CD4-positive, alpha-beta memory T cell (primary cell): ENCODE data around the gene FGD3. TPM values are rescaled to one million over a fixed set of nuclear protein-coding genes. Genes with fewer than 3 reads are reported as not detected.

Experiments used
- CTCF ChIA-PET: fragments of 350-600 bp; sonication (Branson Sonifier 250); formaldehyde crosslinking; loops from one replicate; lab custom pipeline; 2021; ENCODE audit warnings: inconsistent platforms; ENCODE audit not compliant: partially characterized antibody; lab: Charles Lee
- POLR2A ChIA-PET: fragments of 350-600 bp; sonication (Branson Sonifier 250); formaldehyde crosslinking; loops from one replicate; lab custom pipeline; 2021; ENCODE audit not compliant: partially characterized antibody; lab: Charles Lee
- DNase-seq, 5 donors: peaks; one replicate each; pipeline versions ENCODE4 v3.0.0 to v3.0.0-alpha.2; 2020 to 2022; ENCODE audit warnings: mixed read lengths in 1 of 5
- H3K27ac ChIP-seq: one replicate; pipeline ENCODE4 v1.7.0; 2013; ENCODE audit warnings: low read depth, low read length
- H3K27me3 ChIP-seq: 2 replicates; pipeline ENCODE4 v1.7.0; 2013; ENCODE audit warnings: mild to moderate bottlenecking, low read length, moderate library complexity; ENCODE audit not compliant: insufficient read depth
- H3K36me3 ChIP-seq: 2 replicates; pipeline ENCODE4 v1.7.0; 2013; ENCODE audit warnings: mild to moderate bottlenecking, low read length, moderate library complexity; ENCODE audit not compliant: insufficient read depth
- H3K4me1 ChIP-seq: 2 replicates; pipeline ENCODE4 v1.7.0; 2013; ENCODE audit warnings: mild to moderate bottlenecking, low read length, moderate library complexity; ENCODE audit not compliant: insufficient read depth
- H3K4me3 ChIP-seq, 2 donors: one replicate each; pipeline ENCODE4 v1.7.0; 2013; ENCODE audit warnings: low read length in 2 of 2, mild to moderate bottlenecking in 1 of 2
- H3K9me3 ChIP-seq, 2 donors: one replicate each; pipeline ENCODE4 v1.7.0; 2013; ENCODE audit warnings: low read length in 2 of 2, control low read depth in 1 of 2; ENCODE audit not compliant: control insufficient read depth in 1 of 2
- H3K27ac Mint-ChIP-seq, 7 donors: one replicate each; pipeline ENCODE4 v1.8.0; 2020 to 2021; ENCODE audit warnings: mixed read lengths in 7 of 7, mild to moderate bottlenecking in 6 of 7, inconsistent platforms in 3 of 7, moderate library complexity in 3 of 7
- H3K27me3 Mint-ChIP-seq, 2 donors: one replicate each; pipeline ENCODE4 v1.8.0; 2020 to 2021; ENCODE audit warnings: mixed read lengths in 2 of 2
- H3K36me3 Mint-ChIP-seq, 2 donors: one replicate each; pipeline ENCODE4 v1.8.0; 2020 to 2021; ENCODE audit warnings: mixed read lengths in 2 of 2, inconsistent platforms in 1 of 2, mild to moderate bottlenecking in 1 of 2
- H3K4me1 Mint-ChIP-seq, 4 donors: one replicate each; pipeline ENCODE4 v1.8.0; 2020 to 2021; ENCODE audit warnings: mixed read lengths in 4 of 4, mild to moderate bottlenecking in 1 of 4
- H3K4me3 Mint-ChIP-seq, 8 donors: one replicate each; pipeline ENCODE4 v1.8.0; 2020 to 2021; ENCODE audit warnings: mixed read lengths in 8 of 8, mild to moderate bottlenecking in 7 of 8, moderate library complexity in 6 of 8, inconsistent platforms in 3 of 8
- H3K9me3 Mint-ChIP-seq, 8 donors: one replicate each; pipeline ENCODE4 v1.8.0; 2020 to 2021; ENCODE audit warnings: mixed read lengths in 8 of 8, mild to moderate bottlenecking in 5 of 8, inconsistent platforms in 3 of 8, moderate library complexity in 1 of 8
- intact Hi-C: fragments of 100-400 bp; cut with micrococcal nuclease; formaldehyde crosslinking; loops from one replicate; pipeline ENCODE4 v1.15.1; 2023
- polyA plus RNA-seq, 2 donors: library from polyadenylated mRNA; unstranded; fragments of 300-500 nt; fragmentation: Illumina TruSeq; gene quantifications; one replicate each; pipeline ENCODE4 v1.2.3, GENCODE V29; 2021
- total RNA-seq, 2 experiments: library from RNA; stranded (reverse); gene quantifications; one replicate each; pipeline ENCODE4 v1.2.3, GENCODE V29; 2021

The FGD3 gene
- total and polyA plus RNA-seq, 4 experiments from 2014 or later: 52.7 to 272 (median 201) TPM

GRCh38 chr9:93035821-93036351 is 88.6 kb downstream of the FGD3 start:
- Histone ChIP-seq H3K4me3 (no peak overlapping the region), H3K9me3 (no peaks in the 10 kb centered on the region), H3K36me3 (peaks cover 53% of the 10 kb centered on the region), H3K27me3 (no peaks in the 10 kb centered on the region), H3K27ac (no peak overlapping the region), H3K4me1 (peaks cover 65% of the 10 kb centered on the region)
- Mint-ChIP-seq H3K36me3 (peaks cover 25 to 45% of the 10 kb centered on the region in 2 donors), H3K4me3 (no peak overlapping the region), H3K27me3 (no peaks in the 10 kb centered on the region), H3K4me1 (peaks cover 18 to 77% (median 48%) of the 10 kb centered on the region in 4 donors), H3K9me3 (peaks cover 0 to 4% (median 0%) of the 10 kb centered on the region in 8 donors), H3K27ac (peak overlapping the region in 5 of 7 donors; percentile 13 to 81 (median 31))
- ChIA-PET POLR2A (interaction anchor here (0.7 to 23.8 kb wide), 4 partner anchors 16 to 62 kb away, joined by 3 to 654 read pairs (median 162); partner anchors contain the start of gene SUSD3), CTCF (interaction anchor here (1.2 to 1.3 kb wide), 2 partner anchors 10 to 73 kb away, joined by 3 to 4 read pairs; no protein-coding TSS in a partner anchor)
- peak in 1 of 5 donors; percentile 2 for DNase-seq
- intact Hi-C loops: loop anchor here (1.0 kb wide), 1 partner anchor 28 kb away; no protein-coding TSS in a partner anchor

- ChIA-PET POLR2A (interaction anchor here (1.2 to 23.8 kb wide), 8 partner anchors 18 to 73 kb away, joined by 3 to 654 read pairs (median 8); partner anchors contain the start of genes CARD19 and SUSD3), CTCF (interaction anchor here (1.0 to 1.8 kb wide), 5 partner anchors 23 to 72 kb away, joined by 3 to 6 read pairs (median 4); no protein-coding TSS in a partner anchor)
- H3K4me3 ChIP-seq: no peak overlapping the region
- H3K4me1 Mint-ChIP-seq: peaks cover 21 to 77% (median 46%) of the 10 kb centered on the region in 4 donors
- peak overlapping the region in 5 of 7 donors; percentile 49 to 86 (median 70) for H3K27ac Mint-ChIP-seq
- H3K36me3 Mint-ChIP-seq: peaks cover 14 to 34% of the 10 kb centered on the region in 2 donors
- intact Hi-C loops: loop anchor here (1.0 kb wide), 1 partner anchor 27 kb away; no protein-coding TSS in a partner anchor
- peaks cover 42% of the 10 kb centered on the region for H3K36me3 ChIP-seq
- H3K27me3 Mint-ChIP-seq: no peaks in the 10 kb centered on the region
- no peak overlapping the region for H3K4me3 Mint-ChIP-seq
- H3K4me1 ChIP-seq: peaks cover 62% of the 10 kb centered on the region
- H3K9me3 Mint-ChIP-seq: peaks cover 0 to 4% (median 0%) of the 10 kb centered on the region in 8 donors
- H3K9me3 ChIP-seq: no peaks in the 10 kb centered on the region
- no peak for DNase-seq
- H3K27me3 ChIP-seq: no peaks in the 10 kb centered on the region
- no peak overlapping the region for H3K27ac ChIP-seq
Observed at GRCh38 chr9:93036887-93037475, 89.7 kb downstream of the FGD3 start.

- H3K4me3 ChIP-seq: no peak overlapping the region
- H3K27me3 Mint-ChIP-seq: no peaks in the 10 kb centered on the region
- peak in 1 of 5 donors; percentile 24 for DNase-seq
- H3K9me3 Mint-ChIP-seq: peaks cover 0 to 4% (median 0%) of the 10 kb centered on the region in 8 donors
- intact Hi-C loops: no loop called here
- peaks cover 9 to 29% of the 10 kb centered on the region in 2 donors for H3K36me3 Mint-ChIP-seq
- no peaks in the 10 kb centered on the region for H3K9me3 ChIP-seq
- POLR2A ChIA-PET: interaction anchor here (1.2 to 23.8 kb wide), 8 partner anchors 18 to 74 kb away, joined by 3 to 654 read pairs (median 8); partner anchors contain the start of genes CARD19 and SUSD3
- H3K27ac ChIP-seq: no peak overlapping the region
- peaks cover 58% of the 10 kb centered on the region for H3K4me1 ChIP-seq
- H3K27ac Mint-ChIP-seq: peak overlapping the region in 5 of 7 donors; percentile 12 to 86 (median 78)
- H3K27me3 ChIP-seq: no peaks in the 10 kb centered on the region
- peaks cover 20 to 74% (median 45%) of the 10 kb centered on the region in 4 donors for H3K4me1 Mint-ChIP-seq
- no peak overlapping the region for H3K4me3 Mint-ChIP-seq
- peaks cover 36% of the 10 kb centered on the region for H3K36me3 ChIP-seq
- CTCF ChIA-PET: interaction anchor here (1.0 to 1.8 kb wide), 5 partner anchors 22 to 72 kb away, joined by 3 to 6 read pairs (median 4); no protein-coding TSS in a partner anchor
Observed at GRCh38 chr9:93037476-93037971, 90.2 kb downstream of the FGD3 start.

DNA sequence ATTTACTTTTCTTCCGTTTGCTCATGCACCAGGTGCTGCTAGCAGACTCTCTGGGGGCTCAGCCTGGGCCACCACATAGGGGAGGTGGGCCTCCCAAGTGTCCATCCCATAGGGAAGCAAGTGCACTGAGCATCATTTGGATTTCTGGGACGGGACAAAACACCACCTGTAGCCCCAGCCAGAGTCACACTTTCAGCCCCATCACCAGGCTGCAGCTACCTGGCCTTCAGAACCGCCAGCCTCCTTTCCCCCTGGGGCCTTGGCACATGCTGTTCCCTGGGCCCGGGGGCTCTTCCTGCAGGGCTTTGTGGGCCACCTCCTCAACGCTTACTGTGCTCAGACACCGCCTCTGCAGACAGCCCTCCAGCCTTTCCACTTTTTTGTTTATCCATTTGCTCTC is 91.6 kb downstream of the FGD3 start:
- peak in 1 of 5 donors; percentile 9 for DNase-seq
- Mint-ChIP-seq H3K4me1 (peaks cover 29 to 79% (median 50%) of the 10 kb centered on the region in 4 donors), H3K27ac (peak overlapping the region; percentile 53 to 91 (median 78)), H3K4me3 (peak overlapping the region in 1 of 8 donors; percentile 22), H3K27me3 (no peaks in the 10 kb centered on the region), H3K9me3 (peaks cover 0 to 4% (median 0%) of the 10 kb centered on the region in 8 donors), H3K36me3 (peaks cover under 1 to 18% of the 10 kb centered on the region in 2 donors)
- CTCF ChIA-PET: interaction anchor here (1.3 kb wide), 1 partner anchor 11 kb away, joined by 5 read pairs; no protein-coding TSS in a partner anchor
- POLR2A ChIA-PET: interaction anchor here (2.2 to 23.8 kb wide), 6 partner anchors 18 to 57 kb away, joined by 7 to 654 read pairs (median 19); partner anchors contain the start of genes CARD19 and SUSD3
- no peak overlapping the region for H3K27ac ChIP-seq
- H3K27me3 ChIP-seq: no peaks in the 10 kb centered on the region
- H3K36me3 ChIP-seq: peaks cover 24% of the 10 kb centered on the region
- H3K9me3 ChIP-seq: no peaks in the 10 kb centered on the region
- H3K4me1 ChIP-seq: peaks cover 58% of the 10 kb centered on the region
- intact Hi-C loops: no loop called here
- no peak overlapping the region for H3K4me3 ChIP-seq

GRCh38 chr9:93039456-93039855 is 92.1 kb downstream of the FGD3 start:
- no peaks in the 10 kb centered on the region for H3K27me3 ChIP-seq
- H3K9me3 ChIP-seq: no peaks in the 10 kb centered on the region
- Mint-ChIP-seq H3K4me1 (peaks cover 27 to 77% (median 47%) of the 10 kb centered on the region in 4 donors), H3K4me3 (peak overlapping the region in 1 of 8 donors; percentile 22), H3K36me3 (peaks cover 0 to 13% of the 10 kb centered on the region in 2 donors), H3K9me3 (peaks cover 0 to 4% (median 0%) of the 10 kb centered on the region in 8 donors), H3K27me3 (no peaks in the 10 kb centered on the region), H3K27ac (peak overlapping the region in 6 of 7 donors; percentile 37 to 91 (median 77))
- DNase-seq: peak in 1 of 5 donors; percentile 31
- intact Hi-C loops: no loop called here
- H3K4me1 ChIP-seq: peaks cover 58% of the 10 kb centered on the region
- POLR2A ChIA-PET: interaction anchor here (0.8 to 23.8 kb wide), 6 partner anchors 7 to 56 kb away, joined by 3 to 654 read pairs (median 19); partner anchors contain the start of genes CARD19 and SUSD3
- peaks cover 19% of the 10 kb centered on the region for H3K36me3 ChIP-seq
- no peak overlapping the region for H3K4me3 ChIP-seq
- CTCF ChIA-PET: interaction anchor here (1.3 kb wide), 1 partner anchor 11 kb away, joined by 5 read pairs; no protein-coding TSS in a partner anchor
- no peak overlapping the region for H3K27ac ChIP-seq

DNA sequence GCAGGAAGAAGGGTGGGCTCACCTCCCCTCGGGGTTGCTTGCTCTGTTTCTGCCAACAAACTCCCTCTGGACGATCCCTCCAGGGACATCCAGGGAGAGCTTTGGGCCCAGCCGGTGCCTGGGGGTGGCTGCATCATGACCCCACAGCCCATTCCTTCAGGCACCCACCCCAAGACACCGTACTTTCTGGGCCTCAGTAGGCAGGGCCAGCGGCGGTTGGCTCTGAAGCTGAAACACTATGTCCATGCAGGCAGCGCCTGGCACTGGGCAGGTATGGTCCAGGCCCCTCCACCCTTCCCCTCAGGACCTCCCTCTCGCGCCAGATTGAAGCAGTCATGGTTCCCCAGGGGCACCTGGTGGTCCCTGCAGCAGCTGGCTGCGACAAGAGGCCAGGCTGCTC is 92.7 kb downstream of the FGD3 start:
- intact Hi-C loops: no loop called here
- no peaks in the 10 kb centered on the region for H3K9me3 ChIP-seq
- ChIA-PET POLR2A (interaction anchor here (0.8 to 23.8 kb wide), 6 partner anchors 8 to 55 kb away, joined by 3 to 654 read pairs (median 12); partner anchors contain the start of genes CARD19 and SUSD3), CTCF (no interaction called here)
- H3K4me1 ChIP-seq: peaks cover 58% of the 10 kb centered on the region
- H3K36me3 ChIP-seq: peaks cover 14% of the 10 kb centered on the region
- Mint-ChIP-seq H3K9me3 (peaks cover 0 to 4% (median 0%) of the 10 kb centered on the region in 8 donors), H3K27ac (peak overlapping the region in 5 of 7 donors; percentile 37 to 86 (median 70)), H3K4me3 (no peak overlapping the region), H3K36me3 (peaks cover 0 to 13% of the 10 kb centered on the region in 2 donors), H3K27me3 (no peaks in the 10 kb centered on the region), H3K4me1 (peaks cover 27 to 76% (median 47%) of the 10 kb centered on the region in 4 donors)
- DNase-seq: peak in 1 of 5 donors; percentile 14
- no peaks in the 10 kb centered on the region for H3K27me3 ChIP-seq
- no peak overlapping the region for H3K4me3 ChIP-seq
- no peak overlapping the region for H3K27ac ChIP-seq
